ENCODE data around the gene ITK.
A peak's percentile ranks its signal among the peaks of the same experiment; 100 is the strongest.

Gene ITK

GRCh38 chr5:157245886-157246285 lies 65.2 kb downstream of the ITK start:
- DNase-seq (ENCODE audit: low spot score), result no peak

DNA sequence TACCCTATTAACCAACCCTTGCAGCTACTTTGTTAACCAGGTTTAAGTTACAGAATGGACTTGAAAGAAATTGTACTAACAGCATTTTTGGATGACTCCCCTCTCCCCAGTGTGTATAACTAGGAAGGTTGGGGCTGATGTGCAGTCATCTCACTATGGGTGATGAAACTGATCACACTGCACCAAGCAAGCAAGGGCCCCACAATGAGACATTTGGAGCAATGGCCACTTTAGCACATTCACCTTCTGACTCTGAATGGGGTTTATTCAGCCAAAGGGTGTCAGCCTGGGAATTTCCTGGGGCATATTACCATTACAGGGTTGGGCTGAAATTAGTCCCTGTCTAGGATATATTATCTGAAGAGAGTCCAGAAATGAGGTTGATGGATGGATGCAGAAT lies 66.6 kb downstream of the ITK start:
- no peak for DNase-seq (ENCODE audit: low spot score)

DNA sequence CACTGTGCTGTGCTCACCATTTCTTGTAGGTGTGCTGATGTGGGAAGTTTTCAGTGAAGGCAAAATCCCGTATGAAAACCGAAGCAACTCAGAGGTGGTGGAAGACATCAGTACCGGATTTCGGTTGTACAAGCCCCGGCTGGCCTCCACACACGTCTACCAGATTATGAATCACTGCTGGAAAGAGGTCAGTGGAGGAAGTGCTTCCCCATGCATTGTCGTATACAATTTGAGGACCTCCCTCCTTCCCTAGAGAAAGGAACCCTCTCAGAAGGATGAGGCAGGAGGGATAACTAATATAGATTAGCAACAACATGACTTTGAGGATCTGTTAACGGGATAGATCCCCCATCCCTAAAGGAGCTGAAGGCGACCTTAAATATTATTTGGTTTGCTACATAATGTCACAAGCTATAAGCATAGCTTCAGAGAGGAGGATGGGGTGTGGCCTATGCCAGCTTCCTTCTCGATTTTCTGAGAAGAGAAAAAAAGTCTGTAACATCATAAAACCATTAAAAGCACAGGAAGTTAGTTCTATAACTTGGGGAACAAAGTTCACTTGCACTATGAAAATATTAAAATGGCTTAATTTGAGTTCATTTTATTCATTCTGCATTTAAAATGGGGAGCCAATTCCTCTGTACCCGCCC lies 68.3 kb downstream of the ITK start:
- no peak for DNase-seq (ENCODE audit: low spot score)

DNA sequence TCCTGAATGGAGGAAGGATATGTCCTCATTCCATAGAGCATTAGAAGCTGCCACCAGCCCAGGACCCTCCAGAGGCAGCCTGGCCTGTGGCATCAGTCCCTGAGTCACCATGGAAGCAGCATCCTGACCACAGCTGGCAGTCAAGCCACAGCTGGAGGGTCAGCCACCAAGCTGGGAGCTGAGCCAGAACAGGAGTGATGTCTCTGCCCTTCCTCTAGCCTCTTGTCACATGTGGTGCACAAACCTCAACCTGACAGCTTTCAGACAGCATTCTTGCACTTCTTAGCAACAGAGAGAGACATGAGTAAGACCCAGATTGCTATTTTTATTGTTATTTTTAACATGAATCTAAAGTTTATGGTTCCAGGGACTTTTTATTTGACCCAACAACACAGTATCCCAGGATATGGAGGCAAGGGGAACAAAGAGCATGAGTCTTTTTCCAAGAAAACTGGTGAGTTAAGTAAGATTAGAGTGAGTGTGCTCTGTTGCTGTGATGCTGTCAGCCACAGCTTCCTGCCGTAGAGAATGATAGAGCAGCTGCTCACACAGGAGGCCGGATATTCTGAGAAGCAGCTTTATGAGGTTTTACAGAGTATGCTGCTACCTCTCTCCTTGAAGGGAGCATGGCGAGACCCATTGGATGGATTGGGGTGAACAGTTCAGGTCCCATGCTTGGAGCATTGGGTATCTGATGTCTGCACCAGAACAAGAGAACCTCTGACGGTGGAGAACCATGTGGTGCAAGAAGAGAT lies 72.2 kb downstream of the ITK start:
- DNase-seq (ENCODE audit: low spot score), result no peak

- peak; percentile 35 for DNase-seq (ENCODE audit: low spot score)
These were observed 72.9 kb downstream of the ITK start for GRCh38 chr5:157253547-157253946.

DNA sequence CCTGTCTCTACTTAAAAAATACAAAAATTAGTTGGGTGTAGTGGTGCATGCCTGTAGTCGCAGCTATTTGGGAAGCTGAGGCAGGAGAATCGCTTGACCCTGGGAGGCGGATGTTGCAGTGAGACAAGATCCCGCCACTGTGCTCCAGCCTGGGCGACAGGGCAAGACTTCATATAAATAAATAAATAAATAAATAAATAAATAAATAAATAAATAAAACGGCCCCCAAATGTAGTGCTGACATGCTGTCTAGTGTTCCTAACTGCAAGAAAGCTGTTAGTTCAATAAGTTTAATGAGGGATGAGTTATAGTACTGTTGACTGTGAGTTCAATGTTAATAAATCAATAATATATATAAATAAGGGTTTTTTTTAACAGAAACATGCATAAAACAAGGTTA lies 77.8 kb downstream of the ITK start:
- no peak for DNase-seq (ENCODE audit: low spot score)

GRCh38 chr5:157259699-157260098 lies 79.1 kb downstream of the ITK start:
- no peak for DNase-seq (ENCODE audit: low spot score)

DNA sequence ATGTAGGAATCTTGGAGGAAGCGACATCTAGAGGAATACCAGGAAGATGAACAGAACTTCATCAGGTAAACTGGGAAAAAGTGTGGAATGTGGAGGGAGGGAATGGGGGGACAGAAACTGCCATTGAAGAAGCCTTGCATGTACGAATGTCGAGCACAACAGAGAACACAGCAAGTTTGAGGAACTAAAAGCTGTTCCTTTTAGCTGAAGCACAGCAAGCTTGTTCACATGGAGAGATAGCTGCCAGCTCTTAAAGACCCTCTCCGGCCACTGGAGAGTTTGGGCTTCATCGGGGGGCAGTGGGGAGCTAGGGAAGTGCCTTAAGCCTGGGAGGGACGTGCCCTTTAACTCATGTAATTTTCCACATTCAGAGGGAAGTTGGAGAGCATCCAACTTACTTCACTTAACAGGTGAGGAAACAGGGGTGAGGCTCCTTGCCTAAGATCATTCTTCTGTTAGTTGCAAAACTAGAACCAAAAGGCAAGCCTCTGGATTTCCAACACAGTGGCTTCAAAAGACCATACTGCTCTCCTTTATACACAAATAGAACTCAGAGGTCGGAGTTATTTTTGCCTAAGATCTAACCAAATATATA lies 83.0 kb downstream of the ITK start:
- no peak for DNase-seq (ENCODE audit: low spot score)

DNA sequence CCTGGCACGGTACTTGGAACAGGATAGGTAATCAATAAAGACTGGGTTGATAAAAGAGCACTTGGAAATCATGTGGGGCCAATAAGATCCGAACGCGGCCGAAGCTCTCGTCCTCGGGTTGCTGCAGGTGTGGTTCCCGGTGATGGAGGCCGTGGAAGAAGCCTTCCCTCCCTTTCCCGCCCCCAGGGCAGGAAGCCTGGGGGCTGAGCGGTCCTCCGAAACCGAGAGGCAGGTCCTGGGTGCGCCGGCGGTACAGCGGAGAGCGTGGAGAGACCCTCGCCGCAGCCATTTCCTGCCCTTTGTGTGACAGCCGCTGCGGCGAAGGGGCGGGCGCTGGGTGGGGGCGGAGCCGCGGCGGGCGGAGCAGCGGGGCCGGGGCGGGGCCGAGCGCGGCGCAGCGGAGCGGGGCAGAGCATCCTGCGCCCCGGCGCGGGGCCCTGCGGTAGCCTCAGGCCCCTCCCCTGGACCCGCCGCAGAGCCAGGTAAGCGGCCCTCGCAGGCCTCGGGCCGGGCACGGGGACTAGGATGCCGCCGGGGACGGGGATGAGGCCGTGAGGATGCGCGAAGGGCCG lies 85.2 kb downstream of the ITK start, which contains the start of gene CYFIP2:
Gene CYFIP2 (plus strand): TSS at position 410 of the 572 bp plus-strand sequence. CDS start 19,239 bp downstream, outside the sequence.
- peak; percentile 52 for DNase-seq (ENCODE audit: low spot score)

- DNase-seq (ENCODE audit: low spot score), result peak; percentile 16
These were observed 85.8 kb downstream of the ITK start for GRCh38 chr5:157266286-157267007.

GRCh38 chr5:157267025-157267424 lies 86.4 kb downstream of the ITK start:
- DNase-seq (ENCODE audit: low spot score), result no peak

DNA sequence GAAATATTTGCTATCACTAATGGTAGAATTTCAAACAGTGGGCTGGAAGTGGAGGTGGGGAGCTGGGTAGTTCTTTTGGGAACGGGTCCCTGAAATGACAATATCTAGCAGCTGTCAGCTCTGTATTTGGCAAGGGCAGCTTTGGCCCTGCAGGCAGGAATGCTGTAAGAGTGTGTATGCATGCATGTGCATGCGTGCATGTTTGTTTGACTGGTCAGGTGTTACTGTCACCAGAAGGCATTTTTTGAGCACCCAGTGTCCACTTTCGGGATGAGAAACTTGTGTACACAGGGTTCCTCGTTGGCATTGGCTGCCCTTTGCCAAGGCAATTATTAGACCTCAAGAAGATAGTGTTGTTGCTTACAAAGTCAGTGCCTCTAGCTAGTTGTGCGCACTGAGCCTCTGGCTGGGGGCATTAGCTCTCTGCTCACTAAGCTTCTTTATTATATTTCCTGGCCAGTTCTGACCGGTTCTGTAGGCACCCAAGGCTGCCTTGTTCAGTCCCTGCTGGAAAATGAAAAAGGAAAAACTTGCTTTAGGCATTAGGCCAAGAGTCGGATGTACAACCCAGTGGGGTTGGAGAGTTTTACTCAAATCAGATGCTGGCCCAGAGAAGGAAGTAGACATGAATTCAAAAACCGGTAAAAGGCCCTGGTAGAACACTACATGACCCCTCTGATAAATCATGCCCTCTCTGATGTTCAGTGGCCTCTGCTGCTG lies 87.3 kb downstream of the ITK start:
- no peak for DNase-seq (ENCODE audit: low spot score)

DNA sequence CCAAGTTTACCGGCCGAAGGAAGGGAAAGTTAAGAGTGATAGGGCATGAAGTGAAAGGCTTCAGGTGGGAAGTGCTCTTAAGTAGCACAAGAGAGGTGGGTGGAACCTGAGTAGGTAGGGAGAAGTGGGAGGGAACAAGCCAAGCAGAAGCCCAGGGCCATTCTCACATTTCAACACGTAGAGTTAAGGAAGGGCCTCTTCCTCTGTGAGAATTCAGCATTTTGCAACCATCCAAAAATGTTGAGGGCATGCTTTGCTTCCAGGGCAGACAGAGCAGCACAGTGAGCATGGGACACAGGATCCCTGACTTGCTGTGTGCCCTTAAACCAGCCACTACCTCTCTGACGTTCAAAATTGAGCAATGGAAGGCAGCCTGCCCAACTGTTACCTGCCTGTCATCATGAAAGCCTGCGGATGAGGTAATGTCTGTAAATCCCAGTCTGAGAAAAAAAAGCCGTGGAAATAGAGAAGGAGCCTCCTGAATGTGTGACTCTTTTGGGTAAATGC lies 88.6 kb downstream of the ITK start:
- DNase-seq (ENCODE audit: low spot score), result no peak

DNA sequence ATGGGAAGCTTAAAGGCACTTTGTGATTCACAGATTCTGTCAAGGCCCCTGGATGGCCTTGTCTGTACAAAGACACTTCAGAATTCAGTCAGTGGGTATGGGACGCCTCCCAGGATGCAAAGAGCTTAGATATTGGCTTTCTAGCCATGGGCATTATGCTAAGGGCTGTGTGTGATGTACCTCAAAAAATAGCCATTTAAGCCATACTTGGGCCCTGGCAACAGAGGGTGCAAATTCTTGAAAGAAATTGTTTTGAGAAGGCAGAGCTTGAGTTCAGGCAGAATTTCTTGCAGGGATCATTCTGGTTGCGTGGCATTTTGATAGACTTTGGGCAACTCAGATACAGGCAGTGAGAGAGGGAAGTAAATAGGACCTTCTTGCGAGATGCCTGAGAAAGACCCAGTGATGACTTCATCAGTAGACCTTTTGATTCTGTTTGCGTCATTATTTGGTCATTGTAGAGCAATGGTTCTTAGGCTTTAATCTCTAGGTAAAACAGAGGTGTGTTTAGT lies 89.2 kb downstream of the ITK start:
- no peak for DNase-seq (ENCODE audit: low spot score)

GRCh38 chr5:157270771-157271170 lies 90.1 kb downstream of the ITK start:
- no peak for DNase-seq (ENCODE audit: low spot score)

DNA sequence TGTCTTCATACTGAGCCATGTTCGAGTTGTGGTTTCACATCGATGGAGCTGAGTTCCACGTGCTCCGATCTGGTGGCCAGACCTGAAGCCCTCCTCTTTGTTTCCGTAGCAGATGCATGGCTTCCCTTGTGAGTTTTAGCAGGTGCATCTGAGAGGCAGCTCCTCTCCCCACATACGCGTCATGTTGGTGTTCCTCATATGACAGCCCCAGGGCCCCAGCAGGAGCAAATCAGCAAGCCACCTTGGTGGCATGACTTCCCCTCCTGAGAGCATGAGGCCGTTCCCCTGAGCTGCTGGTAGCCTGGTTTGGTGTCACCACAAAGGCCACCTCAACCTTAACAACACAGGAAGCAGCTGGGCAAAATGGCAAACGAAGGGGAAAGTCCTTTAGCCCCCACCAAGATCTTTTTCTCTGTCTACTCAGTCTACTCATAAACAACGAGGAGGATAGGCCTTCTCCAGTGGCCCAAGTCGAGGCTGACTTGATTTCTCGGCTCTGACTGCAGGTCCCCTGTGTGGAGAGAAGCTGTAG lies 91.2 kb downstream of the ITK start:
- no peak for DNase-seq (ENCODE audit: low spot score)

DNA sequence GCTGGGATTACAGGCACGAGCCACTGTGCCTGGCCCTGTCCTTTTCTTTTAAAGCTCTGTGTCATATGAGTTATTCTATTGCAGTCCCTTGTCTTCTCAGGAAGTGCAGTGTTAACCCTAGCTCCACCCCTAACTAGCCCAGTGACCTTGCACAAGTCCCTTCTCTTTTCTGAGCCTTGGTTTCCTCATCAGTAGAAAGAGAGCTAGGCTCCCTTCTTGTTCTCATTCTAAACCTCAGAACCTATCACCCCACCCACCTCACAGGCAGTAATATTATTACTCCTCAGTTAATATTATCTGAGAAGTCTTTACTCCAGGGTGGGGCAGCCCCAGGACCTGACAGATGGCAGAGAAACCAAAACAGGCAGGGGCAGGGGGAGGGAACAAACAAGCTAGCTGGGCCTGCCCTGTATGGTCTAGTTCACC lies 92.5 kb downstream of the ITK start:
- DNase-seq (ENCODE audit: low spot score), result no peak

GRCh38 chr5:157275403-157275802 lies 94.8 kb downstream of the ITK start:
- no peak for DNase-seq (ENCODE audit: low spot score)

GRCh38 chr5:157278319-157279037 lies 97.8 kb downstream of the ITK start:
- no peak for DNase-seq (ENCODE audit: low spot score)
